ENCODE results near the gene EXOC4.

EXOC4 gene

GRCh38 chr7:133672866-133673265 is 420.0 kb downstream of the EXOC4 start:
- no peak for DNase-seq (ENCODE audit: low spot score)

GRCh38 chr7:133674079-133674763 is 421.3 kb downstream of the EXOC4 start:
- no peak for DNase-seq (ENCODE audit: low spot score)

- no peak for DNase-seq (ENCODE audit: low spot score)
Measured at GRCh38 chr7:133675510-133676218, 422.8 kb downstream of the EXOC4 start.

- no peak for DNase-seq (ENCODE audit: low spot score)
Measured at GRCh38 chr7:133676805-133677370, 424.0 kb downstream of the EXOC4 start.

GRCh38 chr7:133678137-133678814 is 425.4 kb downstream of the EXOC4 start:
- no peak for DNase-seq (ENCODE audit: low spot score)

GRCh38 chr7:133679977-133680376 is 427.1 kb downstream of the EXOC4 start:
- no peak for DNase-seq (ENCODE audit: low spot score)

- no peak for DNase-seq (ENCODE audit: low spot score)
Measured at GRCh38 chr7:133681529-133681928, 428.7 kb downstream of the EXOC4 start.

- DNase-seq (ENCODE audit: low spot score), result no peak
Measured at GRCh38 chr7:133682364-133683181, 429.7 kb downstream of the EXOC4 start.

GRCh38 chr7:133683182-133683454 is 430.2 kb downstream of the EXOC4 start:
- no peak for DNase-seq (ENCODE audit: low spot score)

GRCh38 chr7:133688483-133689239 is 435.8 kb downstream of the EXOC4 start:
- no peak for DNase-seq (ENCODE audit: low spot score)

GRCh38 chr7:133690740-133691139 is 437.9 kb downstream of the EXOC4 start:
- DNase-seq (ENCODE audit: low spot score), result no peak

GRCh38 chr7:133691727-133692610 is 439.1 kb downstream of the EXOC4 start:
- no peak for DNase-seq (ENCODE audit: low spot score)

- DNase-seq (ENCODE audit: low spot score), result no peak
Measured at GRCh38 chr7:133693281-133693680, 440.4 kb downstream of the EXOC4 start.

- DNase-seq (ENCODE audit: low spot score), result no peak
Measured at GRCh38 chr7:133696056-133696455, 443.2 kb downstream of the EXOC4 start.

- DNase-seq (ENCODE audit: low spot score), result no peak
Measured at GRCh38 chr7:133697585-133697984, 444.7 kb downstream of the EXOC4 start.

- no peak for DNase-seq (ENCODE audit: low spot score)
Measured at GRCh38 chr7:133698127-133698526, 445.2 kb downstream of the EXOC4 start.

- DNase-seq (ENCODE audit: low spot score), result no peak
Measured at GRCh38 chr7:133699386-133699785, 446.5 kb downstream of the EXOC4 start.

- no peak for DNase-seq (ENCODE audit: low spot score)
Measured at GRCh38 chr7:133702078-133702477, 449.2 kb downstream of the EXOC4 start.

GRCh38 chr7:133702960-133703359 is 450.1 kb downstream of the EXOC4 start:
- DNase-seq (ENCODE audit: low spot score), result no peak

- DNase-seq (ENCODE audit: low spot score), result no peak
Measured at GRCh38 chr7:133703547-133703946, 450.7 kb downstream of the EXOC4 start.

Data from globus pallidus (tissue), 1 donor.